Activated CD8-positive, alpha-beta T cell treated with anti-CD3 and anti-CD28 coated beads, Interleukin-2, amount 10 ng/mL, durations not matched to agents 7 days and 5 days (primary cell): Measurements from ENCODE around the gene IQSEC1. TPM values are rescaled to one million over a fixed set of nuclear protein-coding genes. Genes with fewer than 3 reads are reported as not detected.

Experiments
- ATAC-seq: fragments of 150-1000 bp; cut with Tn5 transposase; one replicate; pipeline ENCODE4 v1.10.0; 2021; ENCODE audit warnings: moderate library complexity
- CTCF ChIA-PET: fragments of 350-600 bp; sonication (Branson Sonifier 250); formaldehyde crosslinking; loops from one replicate; lab custom pipeline; 2021; ENCODE audit warnings: antibody characterized with exemption; lab: Charles Lee
- POLR2A ChIA-PET: fragments of 350-600 bp; sonication (Branson Sonifier 250); formaldehyde crosslinking; loops from one replicate; lab custom pipeline; 2021; ENCODE audit warnings: antibody characterized with exemption; lab: Charles Lee
- DNase-seq: peaks from one replicate; pipeline ENCODE4 v3.0.0-alpha.2; 2020
- H3K27ac Mint-ChIP-seq: one replicate; pipeline ENCODE4 v1.8.0; 2021; ENCODE audit warnings: mild to moderate bottlenecking, mixed read lengths
- H3K27me3 Mint-ChIP-seq: one replicate; pipeline ENCODE4 v1.8.0; 2021; ENCODE audit warnings: low read depth, mixed read lengths
- H3K36me3 Mint-ChIP-seq: one replicate; pipeline ENCODE4 v1.8.0; 2021; ENCODE audit warnings: low read depth, mixed read lengths
- H3K4me1 Mint-ChIP-seq: one replicate; pipeline ENCODE4 v1.8.0; 2021; ENCODE audit warnings: low read depth, mixed read lengths
- H3K4me3 Mint-ChIP-seq: one replicate; pipeline ENCODE4 v1.8.0; 2021; ENCODE audit warnings: mild to moderate bottlenecking, mixed read lengths
- H3K9me3 Mint-ChIP-seq: one replicate; pipeline ENCODE4 v1.8.0; 2022; ENCODE audit warnings: mixed read lengths; ENCODE audit not compliant: insufficient read depth
- total RNA-seq, 2 experiments: library from RNA; stranded (reverse); gene quantifications; one replicate each; pipeline ENCODE4 v1.2.3, GENCODE V29; 2021

The IQSEC1 gene
- total RNA-seq, 2 experiments from 2014 or later, result 47.8 to 53.8 TPM

DNA sequence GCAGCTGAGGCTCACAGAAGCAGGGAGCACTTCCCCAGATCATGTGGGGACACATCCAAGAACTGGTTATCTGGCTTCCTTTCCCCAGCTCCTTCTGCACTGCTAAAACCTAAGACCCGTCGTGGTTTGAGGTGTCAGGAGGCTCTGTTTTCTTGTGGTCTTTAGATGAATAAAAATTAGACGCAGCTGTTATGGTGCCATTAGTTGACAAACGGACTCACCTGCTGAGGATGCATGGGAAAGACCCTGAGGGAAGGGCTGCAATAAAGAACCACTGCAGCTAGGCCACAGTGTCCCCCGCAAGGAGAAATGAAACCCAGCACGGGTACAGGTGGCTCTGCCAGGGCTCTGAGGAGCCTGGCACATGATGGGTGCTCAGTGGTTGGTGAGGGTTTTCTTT is 99.4 kb downstream of the IQSEC1 start:
- ATAC-seq, result no peak
- Mint-ChIP-seq H3K4me3 (no peak overlapping the region), H3K36me3 (peaks cover 14% of the 10 kb centered on the region), H3K27ac (no peak overlapping the region), H3K9me3 (no peaks in the 10 kb centered on the region), H3K4me1 (peaks cover 18% of the 10 kb centered on the region), H3K27me3 (no peaks in the 10 kb centered on the region)
- no peak for DNase-seq
- ChIA-PET POLR2A (no interaction called here), CTCF (interaction anchor here (1.1 to 3.2 kb wide), 4 partner anchors 8 to 21 kb away, joined by 3 to 15 read pairs (median 10); no protein-coding TSS in a partner anchor)

DNA sequence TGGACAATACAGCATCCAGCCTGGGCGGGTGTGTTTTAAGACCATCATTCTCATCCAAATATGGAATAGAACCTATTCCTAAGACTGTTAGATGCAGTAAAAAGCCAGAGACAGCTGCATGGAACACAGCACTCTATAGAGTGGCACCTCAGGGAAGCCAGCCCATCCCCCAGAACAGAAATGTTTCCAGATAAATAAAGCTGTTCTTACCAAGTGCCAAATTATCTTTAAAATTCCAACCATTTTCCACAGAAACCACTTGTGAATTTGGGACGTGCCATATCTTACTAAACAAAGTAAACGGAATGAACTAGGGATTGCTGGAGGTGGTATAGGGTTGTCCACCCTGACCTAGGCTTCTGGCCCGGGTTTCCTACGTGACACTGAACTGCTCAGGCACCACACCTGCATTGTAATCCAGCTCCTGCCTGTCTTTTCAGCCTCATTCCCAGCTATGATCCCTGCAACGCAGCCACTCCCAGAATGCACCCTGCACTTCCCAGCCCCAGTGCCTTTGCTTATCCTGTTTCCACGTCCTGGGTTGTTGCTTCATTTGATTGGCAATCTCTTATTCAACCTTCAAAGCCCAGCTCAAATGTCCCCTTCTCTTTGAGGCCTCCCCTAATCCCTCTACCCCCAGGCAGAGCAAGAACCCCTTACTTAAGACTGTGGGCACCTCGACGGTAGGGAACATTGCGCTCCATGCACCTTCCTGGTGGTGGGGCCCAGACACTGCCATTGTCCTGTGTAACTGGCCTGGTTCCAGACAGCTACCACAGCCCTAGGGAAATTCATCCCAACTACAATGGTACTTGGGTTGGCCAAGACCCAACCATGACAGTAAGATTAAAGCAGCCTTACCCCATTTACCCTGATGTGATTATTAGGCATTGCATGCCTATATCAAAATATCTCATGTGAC is 100.2 kb downstream of the IQSEC1 start:
- DNase-seq (no peak), ATAC-seq (no peak)
- CTCF ChIA-PET, result interaction anchor here (1.5 to 3.2 kb wide), 3 partner anchors 9 to 22 kb away, joined by 6 to 15 read pairs (median 14); no protein-coding TSS in a partner anchor
- peaks cover 17% of the 10 kb centered on the region for H3K36me3 Mint-ChIP-seq
- H3K4me3 Mint-ChIP-seq, result no peak overlapping the region
- H3K9me3 Mint-ChIP-seq, result no peaks in the 10 kb centered on the region
- H3K27ac Mint-ChIP-seq, result no peak overlapping the region
- no peaks in the 10 kb centered on the region for H3K27me3 Mint-ChIP-seq
- POLR2A ChIA-PET, result no interaction called here
- peaks cover 25% of the 10 kb centered on the region for H3K4me1 Mint-ChIP-seq

DNA sequence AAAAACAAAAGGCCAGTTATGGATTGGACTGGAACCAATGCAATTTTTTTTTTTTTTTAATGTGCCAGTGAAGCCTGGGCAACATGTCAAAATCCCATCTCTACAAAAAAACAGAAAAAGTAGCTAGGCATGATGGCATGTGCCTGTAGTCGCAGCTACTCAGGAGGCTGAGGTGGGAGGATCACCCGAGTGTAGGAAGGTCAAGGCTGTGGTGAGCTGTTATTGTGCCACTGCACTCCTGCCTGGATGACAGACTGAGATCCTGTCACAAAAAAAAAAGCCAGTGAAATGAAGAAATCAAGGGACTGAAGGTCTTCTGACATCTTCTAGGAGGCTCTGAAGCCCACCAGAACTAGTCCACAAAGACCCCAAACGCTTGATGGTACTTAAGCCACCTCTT is 101.2 kb downstream of the IQSEC1 start:
- no peaks in the 10 kb centered on the region for H3K9me3 Mint-ChIP-seq
- peaks cover 13% of the 10 kb centered on the region for H3K36me3 Mint-ChIP-seq
- peaks cover under 1% of the 10 kb centered on the region for H3K27me3 Mint-ChIP-seq
- ChIA-PET POLR2A (no interaction called here), CTCF (interaction anchor here (2.8 to 3.2 kb wide), 2 partner anchors 13 to 23 kb away, joined by 14 to 15 read pairs; no protein-coding TSS in a partner anchor)
- H3K4me1 Mint-ChIP-seq, result peaks cover 28% of the 10 kb centered on the region
- H3K4me3 Mint-ChIP-seq, result no peak overlapping the region
- no peak overlapping the region for H3K27ac Mint-ChIP-seq
- DNase-seq (no peak), ATAC-seq (no peak)

DNA sequence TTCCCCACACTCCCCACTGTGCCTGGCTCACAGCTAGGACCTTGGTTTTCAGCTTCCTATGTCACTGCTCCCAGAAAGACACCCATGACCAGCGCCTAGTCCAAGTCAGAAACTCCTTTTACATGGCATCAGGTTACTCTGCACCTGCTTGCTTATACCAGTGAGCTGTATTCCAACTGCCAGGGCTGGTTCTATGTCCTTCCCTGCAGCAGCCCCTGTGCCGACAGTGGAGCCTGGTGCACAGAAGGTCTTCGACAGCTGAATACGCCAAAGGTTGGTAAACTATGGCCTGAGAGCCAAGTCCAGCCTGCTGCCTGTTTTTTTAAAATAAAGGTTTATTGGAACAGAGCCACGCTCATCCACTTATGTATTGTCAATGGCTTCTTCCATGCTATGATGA is 102.5 kb downstream of the IQSEC1 start:
- Mint-ChIP-seq H3K36me3 (peaks cover 15% of the 10 kb centered on the region), H3K27ac (no peak overlapping the region), H3K4me3 (no peak overlapping the region), H3K27me3 (peaks cover 4% of the 10 kb centered on the region), H3K4me1 (peaks cover 38% of the 10 kb centered on the region), H3K9me3 (no peaks in the 10 kb centered on the region)
- ChIA-PET POLR2A (no interaction called here), CTCF (interaction anchor here (1.0 kb wide), 3 partner anchors 14 to 24 kb away, joined by 3 to 4 read pairs (median 4); no protein-coding TSS in a partner anchor)
- DNase-seq (no peak), ATAC-seq (no peak)

DNA sequence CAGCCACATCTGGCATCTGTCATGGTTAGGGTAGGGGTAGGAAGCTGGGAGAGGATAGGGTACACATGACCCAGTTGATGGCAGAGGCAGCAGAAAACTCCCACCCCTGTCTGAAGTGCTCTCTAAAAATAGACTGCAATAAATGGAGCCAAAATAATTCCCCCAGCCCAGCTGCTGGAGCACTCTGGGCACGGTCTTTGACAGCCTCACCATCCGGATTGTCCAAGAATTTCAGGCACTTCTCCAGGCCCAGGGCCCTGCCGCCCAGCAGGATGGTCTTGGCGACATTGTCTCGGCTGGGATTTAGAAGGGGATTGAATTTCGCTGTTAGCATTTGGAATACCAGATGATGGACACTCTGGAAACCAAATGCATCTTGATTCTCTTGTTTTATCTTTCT is 103.7 kb downstream of the IQSEC1 start:
- Mint-ChIP-seq H3K4me1 (peaks cover 40% of the 10 kb centered on the region), H3K9me3 (no peaks in the 10 kb centered on the region), H3K27me3 (peaks cover 4% of the 10 kb centered on the region), H3K4me3 (no peak overlapping the region), H3K36me3 (peaks cover 17% of the 10 kb centered on the region), H3K27ac (no peak overlapping the region)
- ChIA-PET POLR2A (interaction anchor here (0.9 kb wide), 1 partner anchor 12 kb away, joined by 3 read pairs; no protein-coding TSS in a partner anchor), CTCF (interaction anchor here (1.1 kb wide), 1 partner anchor 80 kb away, joined by 3 read pairs; no protein-coding TSS in a partner anchor)
- no peak for DNase-seq
- no peak for ATAC-seq

DNA sequence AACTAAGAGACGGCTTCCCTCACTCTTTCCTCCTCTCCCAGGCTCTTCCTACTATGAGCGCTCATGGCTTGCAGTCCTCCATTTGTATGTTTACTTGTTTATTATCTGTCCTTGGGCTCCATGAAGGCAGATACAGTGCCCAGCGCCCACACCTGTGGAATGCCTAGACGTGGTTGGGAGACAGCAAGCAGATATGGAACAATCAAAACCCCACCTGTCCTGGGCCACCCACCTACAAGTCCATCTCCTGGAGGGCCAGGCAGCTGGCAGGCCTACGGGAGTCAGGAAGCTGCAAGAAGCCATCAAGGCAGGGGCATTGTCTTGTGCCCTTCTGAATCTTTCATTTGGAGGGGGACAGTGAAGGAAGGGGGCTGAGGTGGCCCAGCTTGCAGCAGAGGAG is 104.7 kb downstream of the IQSEC1 start:
- Mint-ChIP-seq H3K9me3 (no peaks in the 10 kb centered on the region), H3K36me3 (peaks cover 23% of the 10 kb centered on the region), H3K4me3 (peak overlapping the region; percentile 17), H3K27me3 (peaks cover 4% of the 10 kb centered on the region), H3K27ac (no peak overlapping the region), H3K4me1 (peaks cover 43% of the 10 kb centered on the region)
- ChIA-PET POLR2A (no interaction called here), CTCF (no interaction called here)
- ATAC-seq (no peak), DNase-seq (no peak)

DNA sequence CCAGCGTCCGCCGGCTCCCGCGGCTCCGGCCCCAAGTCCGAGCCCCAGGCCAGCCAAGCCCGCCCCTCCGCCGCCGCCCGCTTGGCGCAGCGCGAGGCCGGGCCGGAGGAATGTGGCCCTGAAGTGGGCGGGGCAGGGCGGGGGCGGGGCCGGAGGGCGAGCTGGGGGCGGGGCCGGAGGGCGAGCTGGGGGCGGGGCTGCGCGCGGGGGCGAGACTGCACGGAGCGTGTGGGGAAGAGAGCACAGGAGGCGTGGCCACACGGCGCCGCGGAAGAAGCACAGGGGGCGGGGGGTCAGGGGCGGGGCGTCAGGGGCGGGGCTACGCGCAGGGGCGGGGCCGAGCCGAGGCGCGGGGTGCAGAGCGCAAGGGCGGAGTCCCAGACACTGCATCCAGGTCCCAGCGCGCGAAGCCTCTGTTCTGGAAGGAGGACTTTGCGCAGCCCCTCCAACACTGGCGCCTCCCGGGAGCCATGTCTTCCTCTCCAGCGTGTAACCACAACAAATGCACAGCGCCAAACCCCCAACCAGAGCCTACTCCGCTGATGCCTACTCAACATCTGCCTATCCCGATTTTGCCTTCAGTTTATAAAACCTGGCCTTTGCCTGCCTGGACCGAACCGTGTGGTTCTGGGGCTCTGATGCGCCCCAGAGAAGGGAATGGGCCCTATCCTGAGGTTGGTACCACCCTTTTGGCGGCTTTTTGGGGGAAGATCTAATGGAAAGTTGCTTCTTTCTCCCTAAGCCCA is 105.5 kb downstream of the IQSEC1 start:
- DNase-seq (peak; percentile 90), ATAC-seq (peak; percentile 95)
- H3K36me3 Mint-ChIP-seq, result peaks cover 23% of the 10 kb centered on the region
- CTCF ChIA-PET, result interaction anchor here (1.0 to 2.9 kb wide), 2 partner anchors 15 to 27 kb away, joined by 4 to 15 read pairs; no protein-coding TSS in a partner anchor
- no peak overlapping the region for H3K27ac Mint-ChIP-seq
- H3K4me1 Mint-ChIP-seq, result peaks cover 50% of the 10 kb centered on the region
- POLR2A ChIA-PET, result interaction anchor here (1.0 kb wide), 1 partner anchor 126 kb away, joined by 3 read pairs; the partner anchor contains the start of gene RPL32
- H3K9me3 Mint-ChIP-seq, result no peaks in the 10 kb centered on the region
- H3K27me3 Mint-ChIP-seq, result peaks cover 4% of the 10 kb centered on the region
- H3K4me3 Mint-ChIP-seq, result peak overlapping the region; percentile 62

DNA sequence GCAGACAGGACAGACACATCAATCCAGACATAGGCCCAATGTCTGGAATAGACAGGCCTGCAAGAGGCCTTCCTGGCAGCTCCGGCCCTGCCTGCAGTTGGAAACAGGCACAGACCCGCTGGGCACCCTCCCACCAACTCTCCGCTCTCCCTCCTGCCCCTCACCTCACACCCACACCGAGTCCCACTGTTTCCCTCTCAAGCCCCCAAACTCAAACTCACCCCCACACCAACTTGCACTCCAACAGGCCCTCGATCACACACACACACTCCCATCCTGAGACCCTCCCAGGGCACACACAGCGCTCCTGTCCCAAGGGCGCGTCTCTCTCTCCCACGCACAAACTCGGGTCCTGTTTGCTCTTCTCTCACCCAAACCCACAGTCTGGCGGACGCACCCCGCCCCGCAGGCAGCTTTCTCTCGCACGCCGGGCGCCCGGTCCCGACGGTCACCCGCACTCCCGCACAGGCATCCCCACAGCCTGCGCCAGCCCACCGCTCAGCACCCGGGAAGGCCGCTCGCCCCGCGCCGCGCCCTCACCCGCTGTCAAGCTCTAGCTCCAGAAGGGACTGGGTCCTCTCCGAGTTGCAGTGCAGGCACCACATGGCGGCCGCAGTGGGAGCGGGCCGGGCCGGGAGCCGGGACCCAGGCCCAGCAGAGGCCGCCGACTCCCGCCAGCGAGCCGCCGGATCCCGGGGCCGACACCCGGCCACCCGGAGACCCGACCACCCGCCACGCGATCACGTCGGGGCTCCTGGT is 106.2 kb downstream of the IQSEC1 start:
- Mint-ChIP-seq H3K27ac (no peak overlapping the region), H3K9me3 (no peaks in the 10 kb centered on the region), H3K27me3 (peaks cover 4% of the 10 kb centered on the region), H3K36me3 (peaks cover 23% of the 10 kb centered on the region), H3K4me3 (peak overlapping the region; percentile 51), H3K4me1 (peaks cover 55% of the 10 kb centered on the region)
- ATAC-seq (peak; percentile 19), DNase-seq (no peak)
- ChIA-PET CTCF (interaction anchor here (1.0 to 2.9 kb wide), 3 partner anchors 16 to 28 kb away, joined by 4 to 15 read pairs (median 5); no protein-coding TSS in a partner anchor), POLR2A (interaction anchor here (1.0 kb wide), 2 partner anchors 10 to 125 kb away, joined by 3 read pairs; partner anchors contain the start of gene RPL32)

DNA sequence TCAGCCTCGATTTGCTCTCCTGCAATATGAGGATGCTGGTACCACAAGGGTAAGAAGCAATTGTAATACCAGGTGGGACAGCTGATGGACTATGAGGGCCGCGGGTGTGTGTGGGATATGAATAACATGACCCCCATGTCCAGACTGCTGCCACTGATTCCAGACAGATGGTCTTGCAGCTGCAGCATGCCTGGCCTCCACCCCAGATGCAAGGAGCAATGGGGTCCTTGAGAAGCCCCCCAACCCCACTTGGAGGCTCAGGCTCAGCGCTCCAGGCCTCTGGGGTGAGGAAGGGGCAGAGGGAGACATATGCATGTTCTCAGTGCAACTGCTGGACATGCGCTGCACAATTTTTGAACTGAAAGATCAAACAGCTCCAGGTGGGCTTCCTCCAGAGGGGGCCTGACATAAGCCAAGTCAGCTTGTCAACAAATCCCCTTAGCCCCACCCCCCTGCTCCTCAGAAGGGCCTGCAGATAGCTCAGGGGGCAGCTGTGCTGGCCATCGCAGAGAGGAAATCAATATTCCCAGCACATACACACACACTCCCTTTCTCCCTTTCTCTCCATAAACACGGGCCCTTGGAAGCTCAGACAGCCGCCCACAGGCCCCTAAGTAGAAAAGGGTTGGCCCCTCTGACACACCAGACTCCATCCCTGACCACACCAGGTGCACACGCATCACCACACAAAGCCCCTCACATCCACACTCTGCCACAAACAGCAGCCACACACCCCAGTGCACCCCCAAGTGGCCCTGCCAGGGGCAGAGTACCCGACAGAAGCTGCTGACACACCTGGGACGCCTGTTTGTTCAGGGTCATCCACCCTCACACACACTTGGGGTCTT is 107.0 kb downstream of the IQSEC1 start:
- ATAC-seq (no peak), DNase-seq (no peak)
- H3K4me3 Mint-ChIP-seq, result peak overlapping the region; percentile 51
- peaks cover 4% of the 10 kb centered on the region for H3K27me3 Mint-ChIP-seq
- peaks cover 61% of the 10 kb centered on the region for H3K4me1 Mint-ChIP-seq
- CTCF ChIA-PET, result interaction anchor here (1.6 to 2.9 kb wide), 3 partner anchors 16 to 28 kb away, joined by 5 to 15 read pairs (median 10); no protein-coding TSS in a partner anchor
- H3K36me3 Mint-ChIP-seq, result peaks cover 26% of the 10 kb centered on the region
- POLR2A ChIA-PET, result interaction anchor here (1.0 kb wide), 1 partner anchor 10 kb away, joined by 3 read pairs; no protein-coding TSS in a partner anchor
- no peaks in the 10 kb centered on the region for H3K9me3 Mint-ChIP-seq
- no peak overlapping the region for H3K27ac Mint-ChIP-seq
